ENCODE measurements around the gene DDR1.
"Not testable (repeated sequence)": the region's sequence is repeated elsewhere in the genome, so short reads cannot be mapped to it uniquely, and the experiment has no call there.

Gene DDR1

GRCh38 chr6:30917041-30917440 is 32.7 kb downstream of the DDR1 start:
- TF ChIP-seq, protein P1, sequence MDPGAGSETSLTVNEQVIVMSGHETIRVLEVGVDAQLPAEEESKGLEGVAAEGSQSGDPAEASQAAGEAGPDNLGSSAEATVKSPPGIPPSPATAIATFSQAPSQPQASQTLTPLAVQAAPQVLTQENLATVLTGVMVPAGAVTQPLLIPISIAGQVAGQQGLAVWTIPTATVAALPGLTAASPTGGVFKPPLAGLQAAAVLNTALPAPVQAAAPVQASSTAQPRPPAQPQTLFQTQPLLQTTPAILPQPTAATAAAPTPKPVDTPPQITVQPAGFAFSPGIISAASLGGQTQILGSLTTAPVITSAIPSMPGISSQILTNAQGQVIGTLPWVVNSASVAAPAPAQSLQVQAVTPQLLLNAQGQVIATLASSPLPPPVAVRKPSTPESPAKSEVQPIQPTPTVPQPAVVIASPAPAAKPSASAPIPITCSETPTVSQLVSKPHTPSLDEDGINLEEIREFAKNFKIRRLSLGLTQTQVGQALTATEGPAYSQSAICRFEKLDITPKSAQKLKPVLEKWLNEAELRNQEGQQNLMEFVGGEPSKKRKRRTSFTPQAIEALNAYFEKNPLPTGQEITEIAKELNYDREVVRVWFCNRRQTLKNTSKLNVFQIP (CRISPR knock-in tag; IDR thresholded peaks at IDR 0.05; ENCODE audit: borderline replicate concordance, low read depth) = no peak
- TF ChIP-seq TCF4 (CRISPR knock-in tag; IDR thresholded peaks at IDR 0.05; ENCODE audit: borderline replicate concordance) = no peak
- TF ChIP-seq ISL1 (CRISPR knock-in tag; IDR thresholded peaks at IDR 0.05) = no peak
- TF ChIP-seq CSDC2 (CRISPR knock-in tag; IDR thresholded peaks at IDR 0.05) = no peak
- TF ChIP-seq ZNF8 (CRISPR knock-in tag; IDR thresholded peaks at IDR 0.05) = no peak
- TF ChIP-seq ESRRG (CRISPR knock-in tag; IDR thresholded peaks at IDR 0.05) = no peak
- TF ChIP-seq ZFP3 (CRISPR knock-in tag; IDR thresholded peaks at IDR 0.05) = no peak
- no peak for TF ChIP-seq SNAI2 (CRISPR knock-in tag; IDR thresholded peaks at IDR 0.05)
- TF ChIP-seq ZNF70 (CRISPR knock-in tag; IDR thresholded peaks at IDR 0.05) = no peak
- ATAC-seq = no peak

- no peak for ATAC-seq
- TF ChIP-seq ZNF8 (CRISPR knock-in tag; IDR thresholded peaks at IDR 0.05) (no peak), ARNTL (CRISPR knock-in tag; IDR thresholded peaks at IDR 0.05; ENCODE audit: borderline replicate concordance, low read depth) (no peak)
Observed at GRCh38 chr6:30917487-30917886, 33.2 kb downstream of the DDR1 start.

- ATAC-seq = no peak
- no peak for TF ChIP-seq ZNF565 (CRISPR knock-in tag; conservative IDR thresholded peaks at IDR 0.05; ENCODE audit: low read depth)
- no peak for TF ChIP-seq ZFP3 (CRISPR knock-in tag; IDR thresholded peaks at IDR 0.05)
- no peak for TF ChIP-seq ZNF70 (CRISPR knock-in tag; IDR thresholded peaks at IDR 0.05)
- TF ChIP-seq GLIS3 (CRISPR knock-in tag; IDR thresholded peaks at IDR 0.05) = no peak
- TF ChIP-seq CSDC2 (CRISPR knock-in tag; IDR thresholded peaks at IDR 0.05) = no peak
- no peak for TF ChIP-seq CSRNP3 (CRISPR knock-in tag; IDR thresholded peaks at IDR 0.05)
- TF ChIP-seq ZNF8 (CRISPR knock-in tag; IDR thresholded peaks at IDR 0.05) = no peak
Observed at GRCh38 chr6:30918670-30919069, 34.4 kb downstream of the DDR1 start.

GRCh38 chr6:30922447-30922852 is 38.1 kb downstream of the DDR1 start:
- no peak for ATAC-seq

GRCh38 chr6:30924040-30924627 is 39.8 kb downstream of the DDR1 start:
- ATAC-seq = not testable (repeated sequence)

More at GRCh38 chr6:30922447-30922852, 38.1 kb downstream of the DDR1 start:
- TF ChIP-seq, protein P2, sequence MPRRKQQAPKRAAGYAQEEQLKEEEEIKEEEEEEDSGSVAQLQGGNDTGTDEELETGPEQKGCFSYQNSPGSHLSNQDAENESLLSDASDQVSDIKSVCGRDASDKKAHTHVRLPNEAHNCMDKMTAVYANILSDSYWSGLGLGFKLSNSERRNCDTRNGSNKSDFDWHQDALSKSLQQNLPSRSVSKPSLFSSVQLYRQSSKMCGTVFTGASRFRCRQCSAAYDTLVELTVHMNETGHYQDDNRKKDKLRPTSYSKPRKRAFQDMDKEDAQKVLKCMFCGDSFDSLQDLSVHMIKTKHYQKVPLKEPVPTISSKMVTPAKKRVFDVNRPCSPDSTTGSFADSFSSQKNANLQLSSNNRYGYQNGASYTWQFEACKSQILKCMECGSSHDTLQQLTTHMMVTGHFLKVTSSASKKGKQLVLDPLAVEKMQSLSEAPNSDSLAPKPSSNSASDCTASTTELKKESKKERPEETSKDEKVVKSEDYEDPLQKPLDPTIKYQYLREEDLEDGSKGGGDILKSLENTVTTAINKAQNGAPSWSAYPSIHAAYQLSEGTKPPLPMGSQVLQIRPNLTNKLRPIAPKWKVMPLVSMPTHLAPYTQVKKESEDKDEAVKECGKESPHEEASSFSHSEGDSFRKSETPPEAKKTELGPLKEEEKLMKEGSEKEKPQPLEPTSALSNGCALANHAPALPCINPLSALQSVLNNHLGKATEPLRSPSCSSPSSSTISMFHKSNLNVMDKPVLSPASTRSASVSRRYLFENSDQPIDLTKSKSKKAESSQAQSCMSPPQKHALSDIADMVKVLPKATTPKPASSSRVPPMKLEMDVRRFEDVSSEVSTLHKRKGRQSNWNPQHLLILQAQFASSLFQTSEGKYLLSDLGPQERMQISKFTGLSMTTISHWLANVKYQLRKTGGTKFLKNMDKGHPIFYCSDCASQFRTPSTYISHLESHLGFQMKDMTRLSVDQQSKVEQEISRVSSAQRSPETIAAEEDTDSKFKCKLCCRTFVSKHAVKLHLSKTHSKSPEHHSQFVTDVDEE (CRISPR knock-in tag; IDR thresholded peaks at IDR 0.05) = no peak
- TF ChIP-seq CSRNP3 (CRISPR knock-in tag; IDR thresholded peaks at IDR 0.05) (no peak), ZFP3 (CRISPR knock-in tag; IDR thresholded peaks at IDR 0.05) (no peak), ESRRG (CRISPR knock-in tag; IDR thresholded peaks at IDR 0.05) (no peak), PPARA (CRISPR knock-in tag; IDR thresholded peaks at IDR 0.05; ENCODE audit: borderline replicate concordance) (no peak)

DNA sequence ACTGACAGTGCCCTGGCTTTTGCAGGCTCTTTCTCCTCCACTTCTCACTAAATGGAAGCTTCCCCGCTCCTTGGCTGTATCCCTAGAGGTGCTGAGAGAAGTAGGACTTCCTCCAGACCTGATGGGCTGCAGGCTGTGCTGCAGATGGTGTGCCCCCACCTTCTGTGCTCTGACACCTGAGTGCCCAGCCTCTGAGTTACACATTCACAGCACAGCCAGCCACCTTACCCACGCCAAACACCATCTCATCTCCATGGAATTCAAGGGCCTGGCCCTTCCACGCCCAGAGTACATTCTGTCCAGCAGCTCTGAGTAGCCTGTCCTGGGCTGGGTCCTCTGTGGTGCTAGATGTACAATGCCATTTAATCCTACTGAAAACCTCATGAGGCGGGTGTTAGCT is 42.3 kb downstream of the DDR1 start:
- peak; percentile 15; the same call in 2 of the 3 replicates for ATAC-seq
- TF ChIP-seq, protein P2 (CRISPR knock-in tag; IDR thresholded peaks at IDR 0.05) = no peak
- TF ChIP-seq ZNF70 (CRISPR knock-in tag; IDR thresholded peaks at IDR 0.05) (no peak), RARB (CRISPR knock-in tag; IDR thresholded peaks at IDR 0.05) (no peak), CSDC2 (CRISPR knock-in tag; IDR thresholded peaks at IDR 0.05) (no peak)
- TF ChIP-seq, protein P3, sequence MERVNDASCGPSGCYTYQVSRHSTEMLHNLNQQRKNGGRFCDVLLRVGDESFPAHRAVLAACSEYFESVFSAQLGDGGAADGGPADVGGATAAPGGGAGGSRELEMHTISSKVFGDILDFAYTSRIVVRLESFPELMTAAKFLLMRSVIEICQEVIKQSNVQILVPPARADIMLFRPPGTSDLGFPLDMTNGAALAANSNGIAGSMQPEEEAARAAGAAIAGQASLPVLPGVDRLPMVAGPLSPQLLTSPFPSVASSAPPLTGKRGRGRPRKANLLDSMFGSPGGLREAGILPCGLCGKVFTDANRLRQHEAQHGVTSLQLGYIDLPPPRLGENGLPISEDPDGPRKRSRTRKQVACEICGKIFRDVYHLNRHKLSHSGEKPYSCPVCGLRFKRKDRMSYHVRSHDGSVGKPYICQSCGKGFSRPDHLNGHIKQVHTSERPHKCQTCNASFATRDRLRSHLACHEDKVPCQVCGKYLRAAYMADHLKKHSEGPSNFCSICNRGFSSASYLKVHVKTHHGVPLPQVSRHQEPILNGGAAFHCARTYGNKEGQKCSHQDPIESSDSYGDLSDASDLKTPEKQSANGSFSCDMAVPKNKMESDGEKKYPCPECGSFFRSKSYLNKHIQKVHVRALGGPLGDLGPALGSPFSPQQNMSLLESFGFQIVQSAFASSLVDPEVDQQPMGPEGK (CRISPR knock-in tag; IDR thresholded peaks at IDR 0.05; ENCODE audit: borderline replicate concordance) = no peak
- TF ChIP-seq, protein P1 (CRISPR knock-in tag; IDR thresholded peaks at IDR 0.05; ENCODE audit: borderline replicate concordance, low read depth) = no peak
